Bronchial epithelial cell (primary cell): ENCODE results near the gene ALS2. TPM values are rescaled to one million over a fixed set of nuclear protein-coding genes. Genes with fewer than 3 reads are reported as not detected.

Source experiments
- DNase-seq: peaks from one replicate; pipeline ENCODE4 v3.0.0-alpha.2; 2010; ENCODE audit warnings: low read depth
- FAIRE-seq: peaks from 2 replicates; lab custom pipeline; 2011; peaks lifted over from hg19 to GRCh38; lab: Jason Lieb, UNC
- H3K27me3 ChIP-seq: 2 replicates; pipeline ENCODE4 v1.5.1; 2011; ENCODE audit warnings: low read length; ENCODE audit not compliant: control insufficient read depth, insufficient read depth
- H3K36me3 ChIP-seq: 2 replicates; pipeline ENCODE4 v1.5.1; 2011; ENCODE audit warnings: low read length; ENCODE audit not compliant: control insufficient read depth, insufficient read depth
- H3K4me3 ChIP-seq: 2 replicates; pipeline ENCODE4 v1.5.1; 2011; ENCODE audit warnings: mild to moderate bottlenecking, low read depth, low read length, control low read depth
- CTCF ChIP-seq: IDR thresholded peaks from 2 replicates; pipeline ENCODE4 v1.5.1; 2011; ENCODE audit warnings: mild to moderate bottlenecking, moderate library complexity, low read length, control low read depth, inconsistent platforms; ENCODE audit not compliant: insufficient read depth, severe bottlenecking
- total RNA-seq: library from RNA; depleted of rRNA; stranded (reverse); fragments of >200 nt; gene quantifications from 2 replicates; pipeline ENCODE4 v1.2.1, GENCODE V29; 2014

The ALS2 gene
- total RNA-seq, 1 donor from 2014 or later = 21.1 TPM

GRCh38 chr2:201734111-201734510, 46.6 kb downstream of the ALS2 start:
- no peaks in the 10 kb centered on the region for H3K27me3 ChIP-seq
- no peak for FAIRE-seq
- DNase-seq = no peak
- TF ChIP-seq CTCF = no peak
- no peak overlapping the region for H3K4me3 ChIP-seq
- H3K36me3 ChIP-seq = peaks cover 5% of the 10 kb centered on the region

- FAIRE-seq (no peak), DNase-seq (peak; percentile 81)
- Histone ChIP-seq H3K27me3 (no peaks in the 10 kb centered on the region), H3K36me3 (peaks cover 5% of the 10 kb centered on the region), H3K4me3 (no peak overlapping the region)
- no peak for TF ChIP-seq CTCF
These were observed 47.2 kb downstream of the ALS2 start for GRCh38 chr2:201733544-201733943.

GRCh38 chr2:201730651-201731285, 50.0 kb downstream of the ALS2 start:
- no peak for FAIRE-seq
- Histone ChIP-seq H3K27me3 (no peaks in the 10 kb centered on the region), H3K4me3 (no peak overlapping the region), H3K36me3 (peaks cover 5% of the 10 kb centered on the region)
- no peak for DNase-seq
- no peak for TF ChIP-seq CTCF

GRCh38 chr2:201715459-201715858, 65.3 kb downstream of the ALS2 start:
- H3K36me3 ChIP-seq = peaks cover 9% of the 10 kb centered on the region
- H3K4me3 ChIP-seq = no peak overlapping the region
- no peak for DNase-seq
- no peak for FAIRE-seq
- no peaks in the 10 kb centered on the region for H3K27me3 ChIP-seq
- peak; percentile 10 for TF ChIP-seq CTCF

GRCh38 chr2:201712726-201713125, 68.0 kb downstream of the ALS2 start:
- no peak for FAIRE-seq

More at GRCh38 chr2:201712726-201713125, 68.0 kb downstream of the ALS2 start:
- H3K27me3 ChIP-seq = no peaks in the 10 kb centered on the region
- TF ChIP-seq CTCF = no peak
- DNase-seq = no peak
- no peak overlapping the region for H3K4me3 ChIP-seq
- H3K36me3 ChIP-seq = peaks cover 9% of the 10 kb centered on the region
